GM23338 (cell line): ENCODE results near the gene SCNN1A. TPM values are rescaled to one million over a fixed set of nuclear protein-coding genes. Genes with fewer than 3 reads are reported as not detected.
A peak's percentile ranks its signal among the peaks of the same experiment; 100 is the strongest.

ENCODE experiments used
- ATAC-seq: fragments of 200-7000 bp; cut with Tn5 transposase; 3 replicates; pipeline ENCODE4 v1.9.1; 2020
- DNase-seq: peaks from one replicate; pipeline ENCODE4 v3.0.0-alpha.2; 2015; ENCODE audit warnings: low spot score
- H2AFZ ChIP-seq: fragments of 200-600 bp; sonication (generic); 2 replicates; pipeline ENCODE4 v1.8.0; 2016; ENCODE audit warnings: antibody characterized with exemption, mild to moderate bottlenecking, moderate library complexity
- H3F3A ChIP-seq: fragments of 200-600 bp; sonication (generic); replicated peaks from 2 replicates; pipeline ENCODE4 v1.8.0; 2017; ENCODE audit warnings: antibody characterized with exemption, mixed run types, low read depth
- H3K27ac ChIP-seq: fragments of 200-600 bp; sonication (generic); 2 replicates; pipeline ENCODE4 v1.6.1; 2016; ENCODE audit warnings: low read depth
- H3K27me3 ChIP-seq: fragments of 200-600 bp; sonication (generic); 2 replicates; pipeline ENCODE4 v1.8.0; 2016; ENCODE audit warnings: mild to moderate bottlenecking, mixed run types, moderate library complexity; ENCODE audit not compliant: insufficient read depth
- H3K36me3 ChIP-seq: fragments of 200-600 bp; sonication (generic); 2 replicates; pipeline ENCODE4 v1.8.0; 2016; ENCODE audit warnings: mild to moderate bottlenecking; ENCODE audit not compliant: insufficient read depth
- H3K4me1 ChIP-seq: fragments of 200-600 bp; sonication (generic); 2 replicates; pipeline ENCODE4 v1.8.0; 2016; ENCODE audit warnings: mild to moderate bottlenecking, moderate library complexity; ENCODE audit not compliant: insufficient read depth
- H3K4me2 ChIP-seq: fragments of 200-600 bp; sonication (generic); 2 replicates; pipeline ENCODE4 v1.7.1; 2017; ENCODE audit warnings: mixed run types
- H3K4me3 ChIP-seq: fragments of 200-600 bp; sonication (generic); 2 replicates; pipeline ENCODE4 v1.6.1; 2016; ENCODE audit warnings: mixed run types
- H3K79me2 ChIP-seq: fragments of 200-600 bp; sonication (generic); replicated peaks from 2 replicates; pipeline ENCODE4 v1.8.0; 2017; ENCODE audit warnings: mild to moderate bottlenecking; ENCODE audit not compliant: insufficient read depth
- H3K9me2 ChIP-seq: fragments of 200-600 bp; sonication (generic); 2 replicates; pipeline ENCODE4 v1.8.0; 2017; ENCODE audit not compliant: insufficient read depth
- H4K20me1 ChIP-seq: fragments of 200-600 bp; sonication (generic); replicated peaks from 2 replicates; pipeline ENCODE4 v1.8.0; 2017; ENCODE audit warnings: mild to moderate bottlenecking; ENCODE audit not compliant: insufficient read depth
- H3K27ac Mint-ChIP-seq: 2 replicates; pipeline ENCODE4 v1.8.0; 2020; ENCODE audit warnings: inconsistent platforms, mild to moderate bottlenecking, moderate library complexity, mixed read lengths
- H3K27me3 Mint-ChIP-seq: 3 replicates; pipeline ENCODE4 v1.8.0; 2022; ENCODE audit warnings: low read depth, mild to moderate bottlenecking, moderate library complexity, mixed read lengths, inconsistent platforms; ENCODE audit not compliant: insufficient read depth, poor library complexity
- H3K36me3 Mint-ChIP-seq: 3 replicates; pipeline ENCODE4 v1.8.0; 2021; ENCODE audit warnings: low read depth, mild to moderate bottlenecking, inconsistent platforms, moderate library complexity, mixed read lengths
- H3K4me1 Mint-ChIP-seq: 3 replicates; pipeline ENCODE4 v1.8.0; 2020; ENCODE audit warnings: mild to moderate bottlenecking, inconsistent platforms, mixed read lengths
- H3K4me3 Mint-ChIP-seq: 3 replicates; pipeline ENCODE4 v1.8.0; 2021; ENCODE audit warnings: moderate library complexity, mild to moderate bottlenecking, inconsistent platforms, mixed read lengths
- H3K9me3 Mint-ChIP-seq: 3 replicates; pipeline ENCODE4 v1.8.0; 2020; ENCODE audit warnings: moderate library complexity, mild to moderate bottlenecking, inconsistent platforms, mixed read lengths
- CTCF ChIP-seq, 2 experiments: fragments of 200-600 bp in 1 of 2; sonication (generic) in 1 of 2; conservative IDR thresholded peaks; 2 replicates each; pipeline versions ENCODE4 v1.5.1 to v1.6.1; 2016 to 2017; ENCODE audit warnings: antibody characterized with exemption in 2 of 2, low read depth in 2 of 2, mild to moderate bottlenecking in 2 of 2, moderate library complexity in 1 of 2
- ETS1 ChIP-seq: IDR thresholded peaks from 2 replicates; pipeline ENCODE4 v1.6.1; 2016; ENCODE audit warnings: antibody characterized with exemption
- EZH2 ChIP-seq: fragments of 200-600 bp; sonication (generic); IDR thresholded peaks from one replicate; pipeline ENCODE4 v1.8.0; 2017; ENCODE audit warnings: antibody characterized with exemption, mild to moderate bottlenecking, low read depth; ENCODE audit not compliant: unreplicated experiment
- EZH2phosphoT487 ChIP-seq: fragments of 200-600 bp; sonication (generic); IDR thresholded peaks from one replicate; pipeline ENCODE4 v1.8.1; 2018; ENCODE audit warnings: antibody characterized with exemption; ENCODE audit not compliant: unreplicated experiment
- JUNB ChIP-seq: IDR thresholded peaks from one replicate; pipeline ENCODE4 v1.6.1; 2016; ENCODE audit warnings: antibody characterized with exemption; ENCODE audit not compliant: unreplicated experiment
- NANOG ChIP-seq: IDR thresholded peaks from 2 replicates; pipeline ENCODE4 v1.6.1; 2016; ENCODE audit warnings: antibody characterized with exemption, borderline replicate concordance
- POLR2AphosphoS5 ChIP-seq: IDR thresholded peaks from 2 replicates; pipeline ENCODE4 v1.6.1; 2016; ENCODE audit warnings: antibody characterized with exemption, low read depth
- REST ChIP-seq: IDR thresholded peaks from one replicate; pipeline ENCODE4 v1.6.1; 2018; ENCODE audit warnings: antibody characterized with exemption; ENCODE audit not compliant: unreplicated experiment
- ZNF114 ChIP-seq: fragments of 250-450 bp; sonication (Bioruptor Pico); IDR thresholded peaks from 2 replicates; pipeline ENCODE4 v1.5.0; 2020; ENCODE audit warnings: mild to moderate bottlenecking, moderate library complexity
- ZNF331 ChIP-seq: fragments of 250-450 bp; sonication (Bioruptor Pico); IDR thresholded peaks from 2 replicates; pipeline ENCODE4 v1.5.0; 2020; ENCODE audit warnings: low read depth, mild to moderate bottlenecking, moderate library complexity
- polyA plus RNA-seq: library from polyadenylated mRNA; unstranded; fragments of >200 nt; fragmentation: Nextera tagmentation; extraction: Ambion mirVana; gene quantifications from 2 replicates; pipeline ENCODE4 v1.2.1, GENCODE V29; 2016
- total RNA-seq: library from RNA; depleted of rRNA; stranded (reverse); fragments of >200 nt; shearing (Covaris generic); gene quantifications from 2 replicates; pipeline ENCODE4 v1.2.3, GENCODE V29; 2014

SCNN1A gene
- total and polyA plus RNA-seq, 2 experiments from 2014 or later, result 37.1 to 125 TPM

- Histone ChIP-seq H3K4me3 (peak overlapping the region; percentile 96), H3K27me3 (no peaks in the 10 kb centered on the region), H3K27ac (peak overlapping the region; percentile 90), H3F3A (peaks cover 17% of the 10 kb centered on the region), H3K4me1 (peaks cover 57% of the 10 kb centered on the region), H3K9me2 (peaks cover 4% of the 10 kb centered on the region; the same call in 1 of the 2 replicates), H2AFZ (no peak overlapping the region), H3K36me3 (no peaks in the 10 kb centered on the region; the same call in 1 of the 2 replicates), H3K79me2 (peaks cover 46% of the 10 kb centered on the region), H4K20me1 (0 out of 2 replicates have a peak, but pooled peaks cover 3% of the 10 kb centered on the region), H3K4me2 (peak overlapping the region; percentile 96)
- Mint-ChIP-seq H3K4me1 (peaks cover 18% of the 10 kb centered on the region), H3K27me3 (peaks cover 6% of the 10 kb centered on the region), H3K4me3 (no peak overlapping the region), H3K36me3 (peaks cover 13% of the 10 kb centered on the region), H3K9me3 (no peaks in the 10 kb centered on the region), H3K27ac (peak overlapping the region; percentile 90)
- ATAC-seq, result peak; percentile 2; the same call in 1 of the 3 replicates
- DNase-seq, result no peak
- TF ChIP-seq ZNF331 (no peak), POLR2AphosphoS5 (no peak), NANOG (no peak), EZH2phosphoT487 (no peak), ZNF114 (CRISPR knock-in tag) (no peak)
Observed at GRCh38 chr12:6342140-6342889, 33.0 kb downstream of the SCNN1A start.

GRCh38 chr12:6341417-6342139, 33.8 kb downstream of the SCNN1A start, which contains the start of gene TNFRSF1A:
TNFRSF1A (minus strand) TSS chr12:6342076; CDS start chr12:6341814, 262 bp downstream.
- H3K4me2 ChIP-seq, result peak within 1 kb of the TSS; percentile 96
- peaks cover 63% of the 10 kb centered on the region for H3K4me1 ChIP-seq
- H3K27me3 Mint-ChIP-seq, result peaks cover 6% of the 10 kb centered on the region
- H2AFZ ChIP-seq, result no peak within 1 kb of the TSS
- DNase-seq, result peak; percentile 78
- H3K9me3 Mint-ChIP-seq, result no peaks in the 10 kb centered on the region
- peak within 1 kb of the TSS; percentile 90 for H3K27ac ChIP-seq
- H3K9me2 ChIP-seq, result peaks cover 2% of the 10 kb centered on the region; the same call in 1 of the 2 replicates
- 0 out of 2 replicates have a peak, but pooled peaks cover 3% of the 10 kb centered on the region for H4K20me1 ChIP-seq
- H3K4me1 Mint-ChIP-seq, result peaks cover 18% of the 10 kb centered on the region
- peaks cover 51% of the 10 kb centered on the region for H3K79me2 ChIP-seq
- H3K36me3 Mint-ChIP-seq, result peaks cover 6% of the 10 kb centered on the region
- ATAC-seq, result peak; percentile 50
- H3K27ac Mint-ChIP-seq, result peak within 1 kb of the TSS; percentile 91
- H3K4me3 ChIP-seq, result peak within 1 kb of the TSS; percentile 96
- H3F3A ChIP-seq, result peaks cover 17% of the 10 kb centered on the region
- no peak within 1 kb of the TSS for H3K4me3 Mint-ChIP-seq
- no peaks in the 10 kb centered on the region for H3K27me3 ChIP-seq
- no peaks in the 10 kb centered on the region for H3K36me3 ChIP-seq
- TF ChIP-seq JUNB, result no peak
- no peak for TF ChIP-seq EZH2
- 0 out of 2 replicates have a peak, but pooled peaks have one; percentile 48 for TF ChIP-seq POLR2AphosphoS5
- no peak for TF ChIP-seq REST
- no peak for TF ChIP-seq CTCF (conservative IDR thresholded peaks at IDR 0.05; ENCODE audit: low read depth in 2 of 2)
- TF ChIP-seq ZNF331, result no peak
- no peak for TF ChIP-seq ETS1
